CMK (cell line): ENCODE results near the gene MCHR2.

Experiments used
- DNase-seq: peaks from one replicate; pipeline ENCODE4 v3.0.0-alpha.2; 2010; ENCODE audit warnings: low read depth

The MCHR2 gene

DNA sequence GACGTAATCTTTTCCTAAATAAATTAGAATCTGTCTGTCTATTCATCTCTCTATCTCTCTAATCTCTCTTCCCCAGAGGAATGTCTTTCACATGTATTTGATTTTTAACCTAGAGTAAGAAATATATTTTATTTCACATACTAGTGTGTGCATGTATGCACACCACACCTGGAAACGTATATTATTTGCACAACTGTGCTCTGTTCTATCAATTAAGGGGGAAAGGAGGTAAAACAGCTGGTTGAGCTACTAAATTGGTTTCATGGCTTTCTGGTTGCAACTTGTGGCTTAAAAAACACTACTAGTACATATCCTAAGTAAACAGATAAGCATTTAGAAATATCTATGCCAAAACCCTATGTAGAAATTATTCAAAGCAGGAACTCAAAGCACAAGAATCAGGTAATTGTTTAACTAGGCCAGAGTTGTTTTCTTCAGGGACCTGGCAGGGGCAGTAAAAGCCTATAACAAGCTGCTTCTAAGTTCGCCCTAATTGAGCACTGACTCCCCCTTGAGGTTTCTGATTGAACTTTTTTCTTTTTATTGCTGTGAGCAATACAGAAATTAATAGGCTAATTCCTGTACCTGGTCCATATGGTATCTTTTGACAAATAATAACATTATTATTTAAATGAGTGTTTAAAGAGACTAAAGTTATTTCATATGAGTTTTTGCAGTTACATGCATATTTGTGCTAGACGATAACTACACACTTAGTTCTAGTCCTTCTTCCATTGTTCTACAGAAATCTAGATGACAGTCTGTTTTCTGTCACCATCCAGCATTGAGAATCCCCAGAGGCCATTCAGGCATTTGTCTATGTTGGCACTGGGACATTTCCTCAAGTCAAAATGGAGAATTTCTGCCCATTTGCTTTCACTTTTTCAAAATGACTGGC, 88.6 kb downstream of the MCHR2 start:
- no peak for DNase-seq

DNA sequence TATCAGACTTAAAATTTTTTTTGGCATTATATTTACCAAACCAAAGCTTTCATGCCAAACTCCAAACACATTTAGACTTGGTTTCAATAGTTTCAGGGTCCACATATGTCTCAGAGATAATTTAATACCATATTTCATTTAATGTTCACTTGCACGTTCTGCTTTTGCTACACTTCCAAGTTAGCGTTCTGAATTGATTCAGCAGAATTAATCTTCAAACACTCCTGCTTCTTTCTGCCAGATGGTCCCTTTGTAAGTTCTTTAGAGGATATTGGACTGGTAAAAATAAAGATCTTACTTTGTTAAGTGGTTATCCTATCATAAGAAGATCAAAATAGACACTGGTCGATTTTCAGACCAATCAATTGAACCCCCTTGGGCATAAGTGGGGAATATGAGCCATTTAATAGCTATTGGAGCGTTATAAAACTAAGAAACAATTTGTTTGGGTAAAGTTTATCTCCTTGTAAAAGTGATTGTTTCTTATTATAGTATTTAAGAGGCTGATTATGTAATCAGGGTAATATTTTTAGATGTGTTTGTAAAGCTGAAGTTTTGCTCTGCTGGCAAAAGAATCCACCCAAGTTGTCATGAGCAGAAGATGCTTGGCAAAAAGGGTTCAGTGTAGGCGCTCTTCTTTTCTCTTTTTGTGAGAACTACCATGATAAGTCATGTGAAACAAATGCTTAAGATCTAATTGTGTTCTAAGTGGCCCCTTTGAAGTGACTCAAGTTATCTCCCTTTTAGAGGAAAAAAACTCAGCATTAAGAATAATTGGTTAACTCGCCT, 92.2 kb downstream of the MCHR2 start:
- DNase-seq = no peak

DNA sequence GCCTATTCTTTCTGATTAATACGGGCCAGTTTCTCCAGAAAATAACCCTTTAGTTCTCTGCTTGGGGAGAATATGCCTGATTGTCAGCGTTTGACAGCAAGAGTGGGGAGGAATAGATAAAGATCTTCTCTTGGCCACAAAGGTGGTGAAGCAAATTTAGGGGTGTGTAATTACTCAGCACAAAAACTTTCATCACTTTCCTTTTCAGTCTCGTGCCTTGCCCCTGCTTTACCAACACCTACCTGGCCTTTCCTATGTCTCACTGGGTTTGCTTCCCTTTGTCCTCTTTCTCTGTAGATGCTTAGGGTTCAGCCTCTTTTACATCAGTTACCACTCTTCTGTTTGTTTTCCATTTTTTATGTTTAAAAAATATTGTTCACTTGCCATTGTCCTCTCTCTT, 99.2 kb downstream of the MCHR2 start:
- no peak for DNase-seq

DNA sequence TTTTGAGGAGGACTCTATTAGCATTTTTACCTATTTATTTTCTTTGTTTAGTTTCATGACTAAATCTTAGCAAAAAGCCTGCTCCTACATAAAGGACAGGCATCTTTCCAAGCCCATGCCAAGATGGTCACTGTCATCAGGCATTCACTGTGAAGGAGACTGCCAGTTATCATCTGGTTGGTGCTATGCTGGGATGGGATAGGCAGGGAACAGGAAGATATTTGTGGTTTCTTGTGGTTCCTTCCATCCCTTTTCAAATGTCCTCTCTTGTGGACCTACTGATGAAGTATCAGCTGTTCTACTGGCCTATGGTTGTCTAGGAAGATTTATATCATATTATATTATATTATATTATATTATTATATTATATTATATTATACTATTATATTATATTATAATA, 107.0 kb downstream of the MCHR2 start:
- no peak for DNase-seq

DNA sequence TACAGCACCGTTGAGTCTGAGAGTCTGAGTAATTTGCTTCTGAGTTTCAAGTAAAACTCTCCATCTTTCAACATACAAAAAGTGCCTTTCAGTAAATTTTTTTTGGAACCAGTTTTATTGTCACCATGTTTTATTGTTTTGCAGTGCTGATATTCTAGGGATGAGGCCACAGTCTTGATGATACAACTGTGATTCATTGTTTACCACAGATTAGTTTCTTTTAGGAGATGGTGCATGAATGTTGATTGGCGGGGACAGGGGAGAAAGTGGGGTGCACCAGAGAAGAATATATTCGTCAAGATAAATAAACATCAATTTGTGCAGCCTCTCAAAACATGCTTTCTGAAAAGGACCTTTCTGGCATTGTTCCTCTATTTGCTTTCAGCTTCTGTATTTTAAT, 109.0 kb downstream of the MCHR2 start:
- no peak for DNase-seq

DNA sequence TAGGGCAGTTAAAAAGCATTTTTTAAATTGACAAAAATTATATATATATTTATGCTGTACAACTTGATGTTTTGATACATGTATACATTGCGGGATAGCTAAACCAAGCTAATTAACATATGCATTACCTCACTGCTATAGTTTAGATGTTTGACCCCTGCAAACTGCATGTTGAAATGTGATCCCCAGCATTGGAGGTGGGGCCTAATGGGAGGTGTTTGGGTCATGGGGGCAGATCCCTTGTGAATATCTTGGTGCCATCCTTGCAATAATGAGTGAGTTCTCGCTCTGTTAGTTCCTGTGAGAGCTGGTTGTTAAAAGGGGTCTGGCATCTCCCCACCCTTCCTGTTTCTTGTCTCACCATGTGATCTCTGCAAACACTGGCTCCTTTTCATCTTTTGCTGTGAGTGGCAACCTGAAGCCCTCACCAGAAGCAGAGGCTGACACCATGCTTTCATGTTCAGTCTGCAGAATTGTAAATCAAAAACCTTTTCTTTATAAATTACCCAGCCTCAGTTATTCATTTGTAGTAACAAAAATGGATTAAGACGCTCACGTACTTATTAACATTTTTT, 111.8 kb downstream of the MCHR2 start:
- no peak for DNase-seq

DNA sequence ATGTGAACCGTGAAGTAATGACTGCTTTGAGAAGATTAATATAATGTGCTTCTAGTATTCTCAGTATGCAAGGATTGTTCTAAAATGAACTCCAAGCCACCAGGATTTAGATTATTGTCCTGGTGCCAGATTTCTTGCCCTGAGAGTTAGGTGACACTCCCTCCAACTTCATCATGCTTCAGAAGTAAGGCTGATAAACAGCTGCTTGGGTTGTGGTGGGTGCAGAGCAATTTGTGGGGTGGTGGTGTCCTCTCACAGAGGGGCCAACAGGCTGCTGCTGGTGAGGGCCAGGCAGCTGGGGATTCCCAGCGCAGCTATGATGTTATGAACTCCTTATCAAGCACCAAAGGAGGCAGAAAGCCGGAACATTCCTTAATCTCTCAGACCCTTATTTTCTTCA, 114.6 kb downstream of the MCHR2 start:
- DNase-seq = no peak

DNA sequence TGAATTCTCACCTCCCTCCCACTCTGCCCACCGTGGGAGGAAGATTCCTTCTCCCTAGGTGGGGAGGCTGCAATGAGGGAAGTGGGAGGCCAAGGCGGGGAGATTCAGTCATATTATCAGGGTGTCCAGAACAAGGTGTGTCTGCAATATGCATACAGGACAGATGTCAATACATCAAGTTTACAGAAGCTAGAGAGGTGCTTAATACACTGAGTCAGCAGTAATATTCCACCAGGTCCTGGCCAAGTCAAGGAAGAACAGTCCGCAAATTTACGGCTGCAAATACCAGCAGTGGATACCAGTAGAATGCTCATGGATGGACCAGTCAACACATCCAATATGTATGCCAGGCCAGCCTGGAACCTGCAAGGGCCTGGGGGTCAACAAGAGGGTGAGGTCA, 119.0 kb downstream of the MCHR2 start:
- DNase-seq = no peak

DNA sequence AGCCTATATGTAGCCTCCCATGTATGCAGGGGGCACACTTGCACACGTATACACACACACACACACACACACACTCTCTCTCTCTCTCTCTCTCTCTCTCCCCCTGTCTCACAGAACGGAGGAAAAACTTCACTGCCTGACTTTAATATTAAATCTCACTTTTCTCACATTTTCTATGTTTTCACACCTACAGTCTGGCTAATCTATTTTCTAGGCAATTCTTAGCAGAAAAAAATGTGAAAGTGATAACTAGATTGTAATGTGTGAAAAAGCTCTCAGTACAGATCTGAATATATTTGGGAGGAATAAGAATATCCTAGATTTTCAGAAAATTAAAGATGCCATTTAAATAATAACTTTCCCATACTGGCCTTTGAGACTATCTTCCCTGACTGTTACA, 120.9 kb downstream of the MCHR2 start:
- DNase-seq = no peak

DNA sequence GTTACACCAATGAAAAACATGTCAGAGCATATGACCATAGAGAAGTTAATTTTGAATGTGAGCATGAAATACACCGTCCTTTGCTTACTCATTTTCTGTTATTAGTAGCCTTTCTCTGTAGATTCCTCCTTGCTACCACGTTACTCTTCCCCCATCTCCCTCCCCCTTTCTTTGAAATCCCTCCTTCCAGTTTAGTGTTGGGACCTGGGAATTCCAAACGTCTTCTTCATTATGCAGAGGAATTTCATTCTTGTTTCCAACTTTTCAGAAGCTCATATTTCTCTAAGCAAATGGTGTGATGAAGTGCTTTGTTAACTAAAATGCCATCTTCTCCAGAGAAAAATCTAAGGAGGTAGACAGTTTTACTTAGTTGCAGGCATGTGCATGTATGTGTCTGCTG, 122.4 kb downstream of the MCHR2 start:
- DNase-seq = no peak
